Hematopoietic multipotent progenitor cell treated with erythropoietin and hydrocortisone succinate and interleukin-3 and kit ligand, for 17 days (in vitro differentiated cells): ENCODE results near the gene U2AF1L4.
"Not testable (repeated sequence)": the region's sequence is repeated elsewhere in the genome, so short reads cannot be mapped to it uniquely, and the experiment has no call there.

Experiments
- DNase-seq: peaks from one replicate; pipeline ENCODE4 v3.0.0-alpha.2; 2015; ENCODE audit warnings: low spot score

U2AF1L4 gene

GRCh38 chr19:35780717-35781116 is 35.5 kb upstream of the U2AF1L4 start:
- DNase-seq, result no peak

- DNase-seq, result no peak
These were observed 34.8 kb upstream of the U2AF1L4 start for GRCh38 chr19:35780058-35780457.

GRCh38 chr19:35779033-35779432 is 33.8 kb upstream of the U2AF1L4 start:
- no peak for DNase-seq

GRCh38 chr19:35777961-35778360 is 32.7 kb upstream of the U2AF1L4 start:
- DNase-seq, result no peak

- DNase-seq, result no peak
These were observed 32.0 kb upstream of the U2AF1L4 start for GRCh38 chr19:35777086-35777841.

GRCh38 chr19:35776102-35776788 is 31.0 kb upstream of the U2AF1L4 start:
- no peak for DNase-seq

- peak; percentile 97 for DNase-seq
These were observed 30.3 kb upstream of the U2AF1L4 start, which contains the start of gene ARHGAP33 for GRCh38 chr19:35775298-35776101. Gene ARHGAP33, plus strand, starts transcription at chr19:35775564. Its CDS starts 95 bp downstream, at chr19:35775659.

GRCh38 chr19:35775046-35775297 is 29.8 kb upstream of the U2AF1L4 start:
- DNase-seq, result no peak

- DNase-seq, result no peak
These were observed 29.2 kb upstream of the U2AF1L4 start for GRCh38 chr19:35774274-35775045.

- DNase-seq, result no peak
These were observed 28.0 kb upstream of the U2AF1L4 start for GRCh38 chr19:35773020-35773806.

- DNase-seq, result not testable (repeated sequence)
These were observed 27.1 kb upstream of the U2AF1L4 start for GRCh38 chr19:35772362-35772761.

- DNase-seq, result no peak
These were observed 22.8 kb upstream of the U2AF1L4 start for GRCh38 chr19:35768082-35768421.

GRCh38 chr19:35767288-35768081 is 22.3 kb upstream of the U2AF1L4 start:
- no peak for DNase-seq

- no peak for DNase-seq
These were observed 21.4 kb upstream of the U2AF1L4 start for GRCh38 chr19:35766571-35767104.

GRCh38 chr19:35764432-35765315 is 19.5 kb upstream of the U2AF1L4 start:
- no peak for DNase-seq

GRCh38 chr19:35760711-35761349 is 15.6 kb upstream of the U2AF1L4 start:
- no peak for DNase-seq

- no peak for DNase-seq
These were observed 14.5 kb upstream of the U2AF1L4 start for GRCh38 chr19:35759697-35760096.

GRCh38 chr19:35757749-35758608 is 12.8 kb upstream of the U2AF1L4 start, which contains the start of gene PROSER3:
Gene PROSER3, plus strand, starts transcription at chr19:35758176. Its CDS starts 40 bp downstream, at chr19:35758216.
- DNase-seq, result peak; percentile 99
